Measurements from ENCODE around the gene C2orf68.

DNA sequence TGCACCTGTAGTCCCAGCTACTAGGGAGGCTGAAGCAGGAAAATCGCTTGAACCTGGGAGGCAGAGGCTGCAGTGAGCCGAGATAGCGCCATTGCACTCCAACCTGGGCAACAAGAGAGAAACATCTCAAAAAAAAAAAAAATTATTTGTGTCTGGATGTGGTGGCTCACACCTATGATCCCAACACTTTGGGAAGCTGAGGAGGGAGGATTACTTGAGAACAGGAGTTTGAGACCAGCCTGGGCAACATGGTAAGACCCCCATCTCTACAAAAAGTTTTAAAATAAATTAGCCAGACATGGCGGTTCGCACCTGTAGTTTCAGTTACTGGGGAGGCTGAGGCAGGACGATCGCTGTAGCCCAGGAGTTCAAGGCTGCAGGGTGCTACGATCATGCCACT lies 36.1 kb downstream of the C2orf68 start:
- TF ChIP-seq CTCF (IDR thresholded peaks at IDR 0.05; ENCODE audit: insufficient read depth, low read length) (no peak), REST (IDR thresholded peaks at IDR 0.05; ENCODE audit: insufficient replicate concordance, low read depth) (no peak), POLR2AphosphoS5 (IDR thresholded peaks at IDR 0.05; ENCODE audit: low read depth) (no peak)

Data from HL-60 (cell line).